ENCODE measurements around the gene MB21D2.

DNA sequence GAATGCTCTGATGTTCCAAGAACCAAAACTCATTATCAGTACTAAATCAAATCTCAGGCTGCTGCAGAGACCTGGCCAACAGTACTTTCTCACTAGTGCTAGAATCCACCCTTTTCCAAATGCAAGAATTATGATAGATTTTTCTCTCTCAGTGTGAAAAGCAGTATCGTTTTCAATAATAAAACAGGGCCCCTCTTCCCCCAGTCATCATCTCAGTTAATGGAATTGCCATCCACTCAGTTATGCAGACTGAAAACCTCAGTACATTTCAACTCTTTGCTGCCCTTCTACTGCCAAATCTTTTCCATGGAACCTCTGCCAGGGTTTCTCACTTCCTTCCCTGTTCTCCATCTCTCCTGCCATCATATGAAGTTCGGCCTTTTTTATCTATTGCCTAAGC is 117.9 kb downstream of the MB21D2 start:
- TF ChIP-seq, protein P1, sequence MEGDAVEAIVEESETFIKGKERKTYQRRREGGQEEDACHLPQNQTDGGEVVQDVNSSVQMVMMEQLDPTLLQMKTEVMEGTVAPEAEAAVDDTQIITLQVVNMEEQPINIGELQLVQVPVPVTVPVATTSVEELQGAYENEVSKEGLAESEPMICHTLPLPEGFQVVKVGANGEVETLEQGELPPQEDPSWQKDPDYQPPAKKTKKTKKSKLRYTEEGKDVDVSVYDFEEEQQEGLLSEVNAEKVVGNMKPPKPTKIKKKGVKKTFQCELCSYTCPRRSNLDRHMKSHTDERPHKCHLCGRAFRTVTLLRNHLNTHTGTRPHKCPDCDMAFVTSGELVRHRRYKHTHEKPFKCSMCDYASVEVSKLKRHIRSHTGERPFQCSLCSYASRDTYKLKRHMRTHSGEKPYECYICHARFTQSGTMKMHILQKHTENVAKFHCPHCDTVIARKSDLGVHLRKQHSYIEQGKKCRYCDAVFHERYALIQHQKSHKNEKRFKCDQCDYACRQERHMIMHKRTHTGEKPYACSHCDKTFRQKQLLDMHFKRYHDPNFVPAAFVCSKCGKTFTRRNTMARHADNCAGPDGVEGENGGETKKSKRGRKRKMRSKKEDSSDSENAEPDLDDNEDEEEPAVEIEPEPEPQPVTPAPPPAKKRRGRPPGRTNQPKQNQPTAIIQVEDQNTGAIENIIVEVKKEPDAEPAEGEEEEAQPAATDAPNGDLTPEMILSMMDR (IDR thresholded peaks at IDR 0.05) = no peak
- TF ChIP-seq POLR2A (IDR thresholded peaks at IDR 0.05) (no peak), EP300 (IDR thresholded peaks at IDR 0.05) (no peak)
